B cell (primary cell): Measurements from ENCODE around the gene RGL1. TPM values are rescaled to one million over a fixed set of nuclear protein-coding genes. Genes with fewer than 3 reads are reported as not detected.

Experiments used
- ATAC-seq: fragments of 200-7000 bp; cut with Tn5 transposase; one replicate; pipeline ENCODE4 v1.10.0; 2021; ENCODE audit warnings: low read depth, mild to moderate bottlenecking, moderate number of reproducible peaks, moderate library complexity
- CTCF ChIA-PET: fragments of 350-600 bp; sonication (Branson Sonifier 250); formaldehyde crosslinking; loops from one replicate; lab custom pipeline; 2021; ENCODE audit warnings: antibody characterized with exemption, inconsistent platforms; lab: Charles Lee
- POLR2A ChIA-PET: fragments of 350-600 bp; sonication (Branson Sonifier 250); formaldehyde crosslinking; loops from one replicate; lab custom pipeline; 2021; ENCODE audit warnings: antibody characterized with exemption; lab: Charles Lee
- DNase-seq: peaks from one replicate; pipeline ENCODE4 v3.0.0; 2013
- H2AFZ ChIP-seq: 2 replicates; pipeline ENCODE4 v1.6.1; 2012; ENCODE audit warnings: mild to moderate bottlenecking, low read depth, low read length; ENCODE audit not compliant: insufficient read depth, poor library complexity, severe bottlenecking
- H3K27ac ChIP-seq, 2 donors: 1 replicate in 1 of 2; 2 replicates in 1 of 2; pipeline ENCODE4 v1.5.1; 2012 to 2013; ENCODE audit warnings: low read length in 2 of 2, mild to moderate bottlenecking in 2 of 2, moderate library complexity in 1 of 2
- H3K27me3 ChIP-seq, 4 experiments: fragments of 200-600 bp in 1 of 4; sonication (generic) in 1 of 4; replicated peaks in 1 of 4; 1 replicate in 2 of 4; 2 replicates in 2 of 4; pipeline versions ENCODE4 v1.6.1 to v1.7.0; 2013 to 2016; ENCODE audit warnings: low read length in 3 of 4, mild to moderate bottlenecking in 2 of 4, mixed read lengths in 1 of 4, moderate library complexity in 1 of 4; ENCODE audit not compliant: insufficient read depth in 4 of 4, control insufficient read depth in 3 of 4; ENCODE audit errors: control extremely low read depth in 1 of 4
- H3K36me3 ChIP-seq, 2 experiments: replicated peaks in 1 of 2; 1 replicate in 1 of 2; 2 replicates in 1 of 2; pipeline versions ENCODE4 v1.6.1 to v1.7.1; 2013; ENCODE audit warnings: low read length in 1 of 2; ENCODE audit not compliant: insufficient read depth in 2 of 2, control insufficient read depth in 1 of 2; ENCODE audit errors: control extremely low read depth in 1 of 2, extremely low read depth in 1 of 2
- H3K4me1 ChIP-seq, 2 donors: fragments of 200-600 bp in 1 of 2; sonication (generic) in 1 of 2; 1 replicate in 1 of 2; 2 replicates in 1 of 2; pipeline versions ENCODE4 v1.5.1 to v1.6.1; 2013 to 2017; ENCODE audit warnings: low read length in 2 of 2; ENCODE audit not compliant: control insufficient read depth in 2 of 2, insufficient read depth in 2 of 2
- H3K4me2 ChIP-seq: replicated peaks from 2 replicates; pipeline ENCODE3; 2012; ENCODE audit warnings: mild to moderate bottlenecking, low read depth, low read length; ENCODE audit not compliant: poor library complexity, severe bottlenecking
- H3K4me3 ChIP-seq, 5 experiments: fragments of 200-600 bp in 1 of 5; sonication (generic) in 1 of 5; 1 replicate in 3 of 5; 2 replicates in 2 of 5; pipeline versions ENCODE4 v1.5.1 to v1.7.0; 2011 to 2016; ENCODE audit warnings: low read length in 4 of 5, mild to moderate bottlenecking in 4 of 5, low read depth in 2 of 5, control low read depth in 1 of 5, moderate library complexity in 1 of 5; ENCODE audit not compliant: insufficient read depth in 1 of 5; ENCODE audit errors: control extremely low read depth in 1 of 5, extremely low read depth in 1 of 5
- H3K79me2 ChIP-seq: fragments of 200-600 bp; sonication (generic); one replicate; pipeline ENCODE4 v1.6.0; 2016; ENCODE audit warnings: low read length; ENCODE audit not compliant: control insufficient read depth, insufficient read depth
- H3K9ac ChIP-seq: fragments of 200-600 bp; sonication (generic); 2 replicates; pipeline ENCODE4 v1.6.1; 2017; ENCODE audit warnings: mild to moderate bottlenecking, low read length, moderate library complexity
- H3K9me3 ChIP-seq, 3 donors: one replicate each; pipeline versions ENCODE4 v1.6.1 to v1.7.1; 2013; ENCODE audit warnings: low read length in 2 of 3; ENCODE audit not compliant: control insufficient read depth in 2 of 3, insufficient read depth in 1 of 3; ENCODE audit errors: control extremely low read depth in 1 of 3
- H4K20me1 ChIP-seq: 2 replicates; pipeline ENCODE4 v1.6.0; 2012; ENCODE audit warnings: mild to moderate bottlenecking, low read length; ENCODE audit not compliant: insufficient read depth, control insufficient read depth, poor library complexity, severe bottlenecking
- H3K27ac Mint-ChIP-seq: one replicate; pipeline ENCODE4 v1.8.0; 2021; ENCODE audit warnings: mixed read lengths
- H3K27me3 Mint-ChIP-seq: one replicate; pipeline ENCODE4 v1.8.0; 2021; ENCODE audit warnings: mixed read lengths
- H3K4me1 Mint-ChIP-seq: one replicate; pipeline ENCODE4 v1.8.0; 2021; ENCODE audit warnings: mixed read lengths
- H3K4me3 Mint-ChIP-seq: one replicate; pipeline ENCODE4 v1.8.0; 2021; ENCODE audit warnings: mixed read lengths
- H3K9me3 Mint-ChIP-seq: one replicate; pipeline ENCODE4 v1.8.0; 2022; ENCODE audit warnings: mixed read lengths; ENCODE audit not compliant: insufficient read depth
- EZH2 ChIP-seq: IDR thresholded peaks from 2 replicates; pipeline ENCODE4 v1.6.1; 2012; ENCODE audit warnings: borderline replicate concordance, low read depth, mild to moderate bottlenecking, moderate library complexity, low read length; ENCODE audit not compliant: insufficient read depth, poor library complexity, severe bottlenecking
- WGBS: methylation state at CpG from one replicate; pipeline ENCODE4 v1.1.5; 2013; ENCODE audit warnings: missing lambda C conversion rate; ENCODE audit not compliant: insufficient coverage; 5-methylcytosine and 5-hydroxymethylcytosine counted together
- intact Hi-C: fragments of 100-400 bp; cut with micrococcal nuclease; formaldehyde crosslinking; loops from one replicate; pipeline ENCODE4 v1.10.0; 2022
- polyA plus RNA-seq: library from polyadenylated mRNA; depleted of rRNA; stranded (reverse); fragments of >200 nt; gene quantifications from 2 replicates; pipeline ENCODE4 v1.2.3, GENCODE V29; 2012
- total RNA-seq, 2 donors: library from RNA; stranded (reverse); fragments of 120-200 nt in 1 of 2; gene quantifications; 1 replicate in 1 of 2; 2 replicates in 1 of 2; pipeline versions ENCODE4 v1.2.3 to v1.2.4, GENCODE V29; 2013 to 2022
- TF ChIP-seq, protein P1 (sequence below): fragments of 200-600 bp; IDR thresholded peaks from one replicate; pipeline ENCODE4 v1.8.0; 2022; ENCODE audit warnings: antibody characterized with exemption, mild to moderate bottlenecking

The RGL1 gene
- total and polyA plus RNA-seq, 2 donors (not counting 1 experiment from before 2014, with no cell fraction given) = 0.09 to 1.1 TPM

DNA sequence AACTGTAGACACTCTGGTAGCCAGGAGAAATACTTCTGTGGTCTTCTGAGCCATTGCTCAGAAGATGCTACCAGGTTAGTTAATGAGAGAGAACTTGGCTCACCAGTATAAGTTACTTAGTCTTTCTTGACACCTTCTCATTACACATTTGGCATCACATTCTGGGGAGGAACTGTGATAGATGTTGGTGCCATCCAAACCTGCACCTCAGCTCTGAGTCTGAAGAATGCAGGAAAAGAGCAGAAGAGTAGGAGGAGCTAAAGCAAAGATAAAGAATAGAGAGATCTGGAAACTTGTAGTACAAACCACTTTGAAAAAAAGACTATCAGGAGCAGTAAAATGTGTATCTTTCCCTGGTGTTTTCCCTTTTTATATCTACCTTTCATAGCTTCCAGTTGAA is 58.9 kb downstream of the RGL1 start:
- Mint-ChIP-seq H3K27me3 (peaks cover 10% of the 10 kb centered on the region), H3K9me3 (no peaks in the 10 kb centered on the region), H3K27ac (no peak overlapping the region), H3K4me3 (no peak overlapping the region), H3K4me1 (no peaks in the 10 kb centered on the region)
- ChIA-PET CTCF (no interaction called here), POLR2A (no interaction called here)
- H3K27me3 ChIP-seq = no peaks in the 10 kb centered on the region
- intact Hi-C loops = no loop called here
- H4K20me1 ChIP-seq = no peaks in the 10 kb centered on the region
- ATAC-seq (no peak), DNase-seq (no peak)
- H3K79me2 ChIP-seq = no peaks in the 10 kb centered on the region
- no peak overlapping the region for H3K4me3 ChIP-seq
- H3K27ac ChIP-seq = no peak overlapping the region
- no peaks in the 10 kb centered on the region for H3K9me3 ChIP-seq
- H2AFZ ChIP-seq = no peak overlapping the region
- H3K4me2 ChIP-seq = no peak overlapping the region
- H3K4me1 ChIP-seq = no peaks in the 10 kb centered on the region
- no peaks in the 10 kb centered on the region for H3K36me3 ChIP-seq
- no peak overlapping the region for H3K9ac ChIP-seq
- TF ChIP-seq, protein P1, sequence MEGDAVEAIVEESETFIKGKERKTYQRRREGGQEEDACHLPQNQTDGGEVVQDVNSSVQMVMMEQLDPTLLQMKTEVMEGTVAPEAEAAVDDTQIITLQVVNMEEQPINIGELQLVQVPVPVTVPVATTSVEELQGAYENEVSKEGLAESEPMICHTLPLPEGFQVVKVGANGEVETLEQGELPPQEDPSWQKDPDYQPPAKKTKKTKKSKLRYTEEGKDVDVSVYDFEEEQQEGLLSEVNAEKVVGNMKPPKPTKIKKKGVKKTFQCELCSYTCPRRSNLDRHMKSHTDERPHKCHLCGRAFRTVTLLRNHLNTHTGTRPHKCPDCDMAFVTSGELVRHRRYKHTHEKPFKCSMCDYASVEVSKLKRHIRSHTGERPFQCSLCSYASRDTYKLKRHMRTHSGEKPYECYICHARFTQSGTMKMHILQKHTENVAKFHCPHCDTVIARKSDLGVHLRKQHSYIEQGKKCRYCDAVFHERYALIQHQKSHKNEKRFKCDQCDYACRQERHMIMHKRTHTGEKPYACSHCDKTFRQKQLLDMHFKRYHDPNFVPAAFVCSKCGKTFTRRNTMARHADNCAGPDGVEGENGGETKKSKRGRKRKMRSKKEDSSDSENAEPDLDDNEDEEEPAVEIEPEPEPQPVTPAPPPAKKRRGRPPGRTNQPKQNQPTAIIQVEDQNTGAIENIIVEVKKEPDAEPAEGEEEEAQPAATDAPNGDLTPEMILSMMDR = no peak
- TF ChIP-seq EZH2 = no peak

DNA sequence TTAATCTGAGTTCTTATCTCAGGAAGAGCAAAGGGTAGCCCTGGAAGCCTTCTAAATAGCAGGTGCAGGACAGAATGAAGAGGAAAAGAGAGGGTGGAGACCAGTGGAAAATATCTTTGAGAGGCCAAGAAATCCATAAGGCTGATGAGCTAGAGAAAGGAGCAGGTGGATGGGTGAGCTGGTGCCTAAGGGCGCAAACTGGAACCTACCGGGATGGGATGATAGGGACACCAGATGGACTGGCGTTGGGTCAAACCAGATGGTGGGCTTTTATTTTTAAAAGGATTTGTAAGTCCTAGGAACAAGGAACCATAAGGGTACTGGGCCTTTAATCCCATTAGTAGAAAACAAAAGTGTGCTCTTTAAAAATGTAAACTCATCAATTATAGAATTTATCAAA is 59.7 kb downstream of the RGL1 start:
- no peaks in the 10 kb centered on the region for H3K27me3 ChIP-seq
- no peak overlapping the region for H2AFZ ChIP-seq
- no peaks in the 10 kb centered on the region for H3K4me1 Mint-ChIP-seq
- no peak for ATAC-seq
- no peak overlapping the region for H3K9ac ChIP-seq
- no peaks in the 10 kb centered on the region for H3K79me2 ChIP-seq
- no peaks in the 10 kb centered on the region for H3K36me3 ChIP-seq
- H3K27ac Mint-ChIP-seq = no peak overlapping the region
- CTCF ChIA-PET = no interaction called here
- TF ChIP-seq EZH2 = no peak
- TF ChIP-seq, protein P1 = no peak
- no peaks in the 10 kb centered on the region for H3K9me3 Mint-ChIP-seq
- no peak for DNase-seq
- intact Hi-C loops = no loop called here
- no peak overlapping the region for H3K4me3 Mint-ChIP-seq
- peaks cover 10% of the 10 kb centered on the region for H3K27me3 Mint-ChIP-seq
- H3K4me1 ChIP-seq = no peaks in the 10 kb centered on the region
- H3K4me2 ChIP-seq = no peak overlapping the region
- H3K27ac ChIP-seq = no peak overlapping the region
- POLR2A ChIA-PET = no interaction called here
- no peaks in the 10 kb centered on the region for H3K9me3 ChIP-seq
- WGBS = 100% methylated on average over 3 of the region's 3 CpGs
- no peak overlapping the region for H3K4me3 ChIP-seq
- no peaks in the 10 kb centered on the region for H4K20me1 ChIP-seq
